Sigmoid colon (tissue), 4 donors: ENCODE data around the gene PANK2.

Experiments used
- CTCF ChIP-seq, 4 experiments: fragments of 450-650 bp in 3 of 4; fragments of 200-600 bp in 1 of 4; IDR thresholded peaks; one replicate each; pipeline ENCODE4 v1.5.1; 2016 to 2019; ENCODE audit warnings: antibody characterized with exemption in 4 of 4, mild to moderate bottlenecking in 3 of 4, moderate library complexity in 2 of 4
- EP300 ChIP-seq, 4 donors: sonication (generic); formaldehyde crosslinking; IDR thresholded peaks; one replicate each; pipeline ENCODE4 v1.6.1; 2017; ENCODE audit warnings: antibody characterized with exemption in 4 of 4
- POLR2A ChIP-seq, 2 donors: fragments of 450-650 bp; IDR thresholded peaks; one replicate each; pipeline ENCODE4 v1.6.1; 2016; ENCODE audit warnings: antibody characterized with exemption in 2 of 2, mild to moderate bottlenecking in 2 of 2, moderate library complexity in 2 of 2
- POLR2AphosphoS5 ChIP-seq, 4 donors: sonication (generic); formaldehyde crosslinking; IDR thresholded peaks; one replicate each; pipeline ENCODE4 v1.6.1; 2017; ENCODE audit warnings: antibody characterized with exemption in 4 of 4

DNA sequence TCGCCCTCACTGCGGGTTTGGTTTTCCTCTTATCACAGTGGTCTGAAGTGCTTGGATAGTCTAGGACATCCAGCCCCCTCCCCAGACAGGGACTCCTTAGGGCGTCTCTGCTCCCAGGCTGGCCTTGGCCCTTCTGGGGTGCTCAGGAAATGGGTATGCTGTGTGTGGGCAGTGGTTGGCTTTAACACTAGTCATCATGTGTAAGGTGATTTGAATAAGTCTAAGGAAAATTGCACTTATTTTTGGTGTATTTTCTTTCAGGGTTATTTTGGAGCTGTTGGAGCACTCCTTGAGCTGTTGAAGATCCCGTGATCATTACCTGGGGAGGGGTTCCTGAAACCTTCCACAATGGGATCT, 33.8 kb downstream of the PANK2 start:
- TF ChIP-seq POLR2AphosphoS5 (IDR thresholded peaks at IDR 0.05), result no peak
- TF ChIP-seq CTCF (IDR thresholded peaks at IDR 0.05), result no peak
- TF ChIP-seq POLR2A (IDR thresholded peaks at IDR 0.05), result no peak
- no peak for TF ChIP-seq EP300 (IDR thresholded peaks at IDR 0.05)
